Activated CD4-positive, CD25-positive, alpha-beta regulatory T cell treated with anti-CD3 and anti-CD28 coated beads, Interleukin-2, amount 50 U/mL, for 16 hours (primary cell): ENCODE results near the gene CTNNA2.

Experiments
- DNase-seq: peaks from one replicate; pipeline ENCODE4 v3.0.0-alpha.2; 2020; ENCODE audit warnings: low read depth, low spot score

CTNNA2 gene

GRCh38 chr2:80547344-80547743, 1034.5 kb downstream of the CTNNA2 start:
- no peak for DNase-seq

GRCh38 chr2:80548469-80548868, 1035.6 kb downstream of the CTNNA2 start:
- no peak for DNase-seq

- DNase-seq, result no peak
Observed at GRCh38 chr2:80549901-80550300, 1037.0 kb downstream of the CTNNA2 start.

- no peak for DNase-seq
Observed at GRCh38 chr2:80560326-80560725, 1047.5 kb downstream of the CTNNA2 start.

GRCh38 chr2:80568011-80568410, 1055.2 kb downstream of the CTNNA2 start:
- DNase-seq, result no peak

GRCh38 chr2:80573167-80573566, 1060.3 kb downstream of the CTNNA2 start:
- no peak for DNase-seq

DNA sequence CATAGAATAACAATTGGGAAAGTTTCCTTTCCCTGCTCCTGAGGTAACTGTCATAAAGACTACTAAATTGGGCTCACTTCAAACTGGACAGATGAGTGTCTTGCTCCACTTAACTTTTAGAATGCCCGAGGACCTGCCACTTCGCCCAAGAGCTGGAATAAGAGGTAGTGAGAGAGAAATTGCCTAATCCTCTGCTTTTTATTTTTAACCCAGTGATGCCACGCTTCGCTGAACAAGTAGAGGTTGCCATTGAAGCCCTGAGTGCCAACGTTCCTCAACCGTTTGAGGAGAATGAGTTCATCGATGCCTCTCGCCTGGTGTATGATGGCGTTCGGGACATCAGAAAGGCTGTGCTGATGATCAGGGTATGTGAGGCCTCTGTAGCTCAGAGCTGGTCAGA, 1061.1 kb downstream of the CTNNA2 start:
- DNase-seq, result no peak

GRCh38 chr2:80579756-80580155, 1066.9 kb downstream of the CTNNA2 start:
- DNase-seq, result no peak

- DNase-seq, result no peak
Observed at GRCh38 chr2:80591233-80591632, 1078.4 kb downstream of the CTNNA2 start.

DNA sequence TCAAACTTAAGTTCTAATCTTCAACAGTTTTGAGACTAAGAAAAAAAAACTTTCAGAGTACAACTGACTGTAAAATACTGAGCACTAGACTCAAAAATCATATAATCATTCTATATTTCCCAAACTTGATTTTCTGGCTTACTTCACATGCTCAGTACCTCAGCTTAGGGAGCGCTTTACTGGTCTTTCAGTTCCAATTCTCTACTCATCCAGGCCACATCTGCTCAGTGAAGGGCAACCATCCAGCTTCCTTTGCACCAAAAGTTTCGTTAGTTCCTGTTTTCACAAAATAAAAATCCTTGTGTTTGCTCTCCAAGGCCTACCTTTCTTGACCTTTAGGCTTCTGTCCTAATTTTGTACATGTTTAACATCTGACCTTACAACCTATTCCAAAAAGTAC, 1079.3 kb downstream of the CTNNA2 start:
- no peak for DNase-seq

DNA sequence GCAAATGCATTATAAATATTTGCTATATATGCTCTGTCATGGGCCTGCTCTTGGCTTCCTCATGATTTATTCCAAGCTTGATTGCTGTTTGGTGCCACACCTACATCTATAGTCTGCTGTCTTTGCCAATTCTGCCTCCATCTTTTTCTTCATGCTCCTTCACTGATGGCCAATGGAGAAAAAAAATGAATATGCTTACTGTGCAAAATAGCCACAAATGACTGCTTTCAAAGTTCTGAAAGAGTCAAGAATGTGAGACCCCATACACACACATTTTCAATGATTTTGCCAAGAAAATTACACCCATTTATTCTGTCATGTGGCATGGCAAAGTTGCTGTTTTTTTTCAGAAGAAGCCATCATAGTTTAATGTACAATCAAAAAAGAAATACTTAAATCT, 1097.3 kb downstream of the CTNNA2 start:
- no peak for DNase-seq

- no peak for DNase-seq
Observed at GRCh38 chr2:80621656-80622055, 1108.8 kb downstream of the CTNNA2 start.

GRCh38 chr2:80624062-80624461, 1111.2 kb downstream of the CTNNA2 start:
- DNase-seq, result no peak

DNA sequence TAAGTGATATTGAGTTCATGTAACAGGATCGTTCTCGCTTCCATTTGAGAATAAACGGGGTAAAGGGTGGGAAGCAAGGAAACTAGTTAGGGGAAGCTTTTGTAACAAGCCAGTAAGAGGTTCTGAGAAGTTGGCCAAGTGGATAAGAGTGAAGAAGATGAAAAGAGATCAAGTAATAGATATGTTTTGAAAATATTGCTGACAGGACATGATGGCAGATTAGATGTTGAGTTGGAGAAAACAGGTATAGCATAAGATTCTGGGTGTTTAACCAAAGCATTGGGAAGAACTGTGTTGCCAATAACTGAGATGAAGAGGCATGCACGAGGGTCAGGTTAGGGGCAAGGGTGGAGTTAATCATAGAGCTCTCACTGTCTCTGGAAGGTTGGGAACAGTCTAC, 1121.7 kb downstream of the CTNNA2 start:
- DNase-seq, result no peak

DNA sequence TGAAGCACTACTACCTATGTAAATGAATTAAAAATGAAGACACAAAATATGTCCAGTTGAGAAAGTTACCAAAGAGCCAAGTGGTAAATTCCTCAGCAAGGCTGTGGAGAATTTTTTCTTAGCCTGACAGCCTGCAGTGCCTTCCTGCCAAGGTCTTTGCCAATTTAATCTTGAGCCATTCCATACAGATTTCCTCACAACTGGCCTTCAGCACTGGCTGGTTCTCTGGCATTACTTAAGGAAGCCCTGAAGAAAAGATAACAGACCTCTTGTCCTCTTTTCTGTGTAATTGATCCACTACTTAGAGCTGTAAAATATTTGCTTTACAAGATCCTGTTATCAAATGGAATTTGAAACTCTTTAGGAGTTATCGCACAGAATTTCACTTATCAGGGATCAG, 1125.9 kb downstream of the CTNNA2 start:
- no peak for DNase-seq

GRCh38 chr2:80642465-80642864, 1129.6 kb downstream of the CTNNA2 start:
- DNase-seq, result no peak

DNA sequence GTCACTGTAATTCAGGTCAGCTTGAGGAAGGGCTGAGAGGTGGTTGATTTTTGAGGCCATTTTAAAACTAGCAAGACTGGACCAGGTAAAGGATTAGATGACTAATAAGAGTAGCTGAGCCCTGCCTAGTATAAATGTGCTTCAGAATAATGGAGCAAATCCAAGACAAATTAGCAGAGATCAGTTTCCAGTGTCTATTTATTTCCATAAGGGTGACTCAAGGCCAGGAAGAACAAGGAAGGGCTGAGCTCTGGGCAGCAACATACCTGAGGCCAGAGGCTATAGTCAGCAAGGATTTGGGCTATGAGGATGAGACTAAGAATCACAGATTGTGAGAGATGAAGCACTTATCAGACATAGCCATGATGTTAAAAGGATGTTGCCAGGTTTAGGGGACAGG, 1130.7 kb downstream of the CTNNA2 start:
- DNase-seq, result no peak

DNA sequence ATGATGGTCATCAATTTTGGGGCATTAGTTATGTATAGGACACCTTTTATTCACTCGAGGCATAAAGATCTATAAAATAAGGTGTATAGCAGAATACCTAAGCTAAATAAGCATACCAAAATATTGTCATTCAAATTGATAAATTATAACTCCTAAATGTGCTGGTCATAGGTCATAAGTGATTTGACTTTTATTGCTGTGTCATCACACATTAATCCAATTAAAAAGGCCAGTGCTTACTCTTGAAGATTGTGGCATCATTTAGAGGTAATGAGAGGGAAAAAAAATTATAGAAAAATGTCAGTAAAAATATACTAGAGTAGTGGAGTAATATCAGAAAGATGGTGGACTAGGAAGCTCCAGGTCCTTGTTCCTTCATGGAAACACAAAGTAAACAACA, 1138.6 kb downstream of the CTNNA2 start:
- DNase-seq, result no peak

DNA sequence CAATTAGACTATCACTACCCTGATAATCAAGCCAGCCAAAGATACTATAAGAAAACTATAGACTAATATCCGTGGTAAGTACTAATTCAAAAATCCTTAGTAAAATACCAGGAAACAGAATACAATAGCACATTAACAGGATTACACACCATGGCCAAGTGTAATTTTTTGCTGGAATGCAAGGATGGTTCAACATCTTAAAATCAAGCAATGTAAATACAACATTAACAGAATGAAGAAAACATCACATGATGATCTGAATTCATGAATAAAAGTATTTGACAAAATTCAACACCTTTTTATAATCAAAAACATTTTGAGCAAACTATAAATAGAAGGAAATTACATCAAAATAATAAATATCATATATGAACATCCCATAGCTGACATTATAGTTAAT, 1142.4 kb downstream of the CTNNA2 start:
- DNase-seq, result no peak

DNA sequence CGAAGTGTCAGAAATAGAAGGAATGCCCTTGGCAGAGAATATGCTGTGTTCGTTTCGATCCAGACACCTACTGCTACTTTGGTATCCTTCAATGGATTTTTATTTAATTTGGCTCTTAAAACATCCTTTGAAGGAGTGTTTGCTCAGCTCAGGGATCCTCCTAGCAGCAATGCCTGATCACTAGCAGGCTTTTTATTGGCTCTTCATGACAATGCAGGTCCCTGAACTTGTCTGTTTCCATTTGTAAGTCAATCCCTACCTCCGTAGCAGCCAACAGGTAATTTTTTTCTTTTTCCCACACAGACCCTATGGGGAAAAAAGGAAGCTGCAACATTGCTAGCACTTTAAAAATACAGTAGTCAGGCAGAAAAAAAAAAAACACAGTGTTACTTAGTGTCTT, 1157.9 kb downstream of the CTNNA2 start:
- DNase-seq, result no peak

DNA sequence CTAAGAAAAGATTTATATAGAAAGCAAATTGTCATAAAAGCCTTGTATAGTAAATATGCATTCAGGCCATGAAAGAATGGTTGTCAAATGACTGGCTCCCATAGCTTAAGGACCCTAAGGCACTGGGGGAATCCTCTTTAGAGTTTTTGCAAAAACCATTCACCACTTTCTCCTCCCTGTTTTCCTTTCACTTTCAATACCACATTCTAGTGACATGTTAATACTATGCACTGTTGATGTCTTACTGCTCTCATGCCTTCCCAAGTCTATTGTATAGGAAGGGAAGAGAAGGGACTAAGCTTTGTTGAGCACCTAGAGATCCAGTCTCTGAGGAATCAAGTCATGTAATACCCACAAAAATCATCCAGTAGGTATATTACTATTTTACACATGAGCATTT, 1174.7 kb downstream of the CTNNA2 start:
- no peak for DNase-seq

- no peak for DNase-seq
Observed at GRCh38 chr2:80689106-80689505, 1176.3 kb downstream of the CTNNA2 start.
